ENCODE measurements around the gene MOV10L1. TPM values are rescaled to one million over a fixed set of nuclear protein-coding genes. Genes with fewer than 3 reads are reported as not detected.

The MOV10L1 gene
- total RNA-seq, 1 donor from 2014 or later, result 0.12 TPM

DNA sequence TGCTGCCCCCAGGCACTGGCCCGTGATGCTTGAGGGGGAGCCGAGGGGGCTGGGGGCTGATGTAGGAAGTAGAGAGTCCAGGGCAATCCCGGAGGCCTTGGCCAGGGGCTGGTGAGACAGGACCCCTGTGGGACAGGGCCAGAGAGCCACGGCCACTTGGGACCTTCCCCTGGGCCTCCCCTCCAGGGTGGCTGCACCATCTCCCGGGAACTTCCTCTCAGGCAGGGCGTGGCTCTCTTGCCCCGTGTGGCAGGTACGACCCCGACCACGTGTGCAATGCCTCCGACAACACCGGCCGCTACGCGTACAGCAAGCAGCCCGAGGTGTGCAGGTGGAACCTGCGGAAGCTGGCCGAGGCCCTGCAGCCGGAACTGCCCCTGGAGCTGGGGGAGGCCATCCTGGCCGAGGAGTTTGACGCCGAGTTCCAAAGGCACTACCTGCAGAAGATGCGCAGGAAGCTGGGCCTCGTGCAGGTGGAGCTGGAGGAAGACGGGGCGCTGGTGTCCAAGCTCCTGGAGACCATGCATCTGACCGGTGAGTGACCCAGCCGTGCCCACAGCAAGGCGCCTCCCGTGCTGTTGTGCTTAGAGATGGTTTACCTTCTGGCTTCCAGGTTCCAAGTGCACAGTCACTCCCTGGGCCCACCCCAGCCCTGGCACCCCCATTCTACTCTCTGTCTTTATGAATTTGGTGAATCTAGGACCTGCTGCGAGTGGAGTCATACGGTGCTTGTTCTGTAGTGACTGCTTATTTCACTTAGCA is 120.8 kb downstream of the MOV10L1 start:
- TF ChIP-seq, protein P1, sequence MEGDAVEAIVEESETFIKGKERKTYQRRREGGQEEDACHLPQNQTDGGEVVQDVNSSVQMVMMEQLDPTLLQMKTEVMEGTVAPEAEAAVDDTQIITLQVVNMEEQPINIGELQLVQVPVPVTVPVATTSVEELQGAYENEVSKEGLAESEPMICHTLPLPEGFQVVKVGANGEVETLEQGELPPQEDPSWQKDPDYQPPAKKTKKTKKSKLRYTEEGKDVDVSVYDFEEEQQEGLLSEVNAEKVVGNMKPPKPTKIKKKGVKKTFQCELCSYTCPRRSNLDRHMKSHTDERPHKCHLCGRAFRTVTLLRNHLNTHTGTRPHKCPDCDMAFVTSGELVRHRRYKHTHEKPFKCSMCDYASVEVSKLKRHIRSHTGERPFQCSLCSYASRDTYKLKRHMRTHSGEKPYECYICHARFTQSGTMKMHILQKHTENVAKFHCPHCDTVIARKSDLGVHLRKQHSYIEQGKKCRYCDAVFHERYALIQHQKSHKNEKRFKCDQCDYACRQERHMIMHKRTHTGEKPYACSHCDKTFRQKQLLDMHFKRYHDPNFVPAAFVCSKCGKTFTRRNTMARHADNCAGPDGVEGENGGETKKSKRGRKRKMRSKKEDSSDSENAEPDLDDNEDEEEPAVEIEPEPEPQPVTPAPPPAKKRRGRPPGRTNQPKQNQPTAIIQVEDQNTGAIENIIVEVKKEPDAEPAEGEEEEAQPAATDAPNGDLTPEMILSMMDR (conservative IDR thresholded peaks at IDR 0.05; ENCODE audit: low read depth, low read length), result no peak
- DNase-seq (ENCODE audit: low read depth), result no peak
- H3K4me3 ChIP-seq (ENCODE audit: low read depth, low read length), result no peak overlapping the region

DNA sequence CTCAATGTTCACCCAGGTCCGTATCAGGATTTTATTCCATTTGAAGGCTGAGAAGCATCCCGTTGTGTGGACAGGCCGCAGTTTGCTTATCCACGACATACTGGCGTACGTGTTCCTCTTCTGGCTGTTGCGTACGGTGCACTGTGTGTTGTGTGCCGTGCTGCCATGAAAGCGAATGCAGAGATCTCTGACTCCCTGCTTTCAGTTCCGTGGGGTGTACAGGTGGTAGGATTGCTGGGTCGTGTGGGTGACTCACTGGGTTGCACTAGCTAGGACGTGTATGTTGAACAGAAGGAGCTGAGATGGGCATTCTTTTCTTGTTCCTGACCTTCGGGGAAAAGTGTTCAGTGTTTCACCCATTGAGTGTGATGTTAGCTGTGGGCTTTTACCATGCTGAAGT is 121.3 kb downstream of the MOV10L1 start:
- no peak overlapping the region for H3K4me3 ChIP-seq (ENCODE audit: low read depth, low read length)
- no peak for DNase-seq (ENCODE audit: low read depth)
- TF ChIP-seq, protein P1 (conservative IDR thresholded peaks at IDR 0.05; ENCODE audit: low read depth, low read length), result no peak

Other genes with a start within 250 kb of the MOV10L1 start
- gene ZBED4, start 236.2 kb upstream of the MOV10L1 start, total RNA-seq, result 14.5 and 15.4 TPM in 2 replicates
- 16.4 and 24.5 TPM in 2 replicates for gene ALG12, start 171.6 kb upstream of the MOV10L1 start, total RNA-seq
- gene CRELD2, start 171.4 kb upstream of the MOV10L1 start, total RNA-seq, result 48.8 and 54.1 TPM in 2 replicates
- 37.5 and 49.3 TPM in 2 replicates for gene PIM3, start 129.2 kb upstream of the MOV10L1 start, total RNA-seq
- not detected in 2 replicates for gene IL17REL, start 77.2 kb upstream of the MOV10L1 start, total RNA-seq
- not detected in 2 replicates for gene TTLL8, start 31.7 kb upstream of the MOV10L1 start, total RNA-seq
- not detected in 2 replicates for gene MLC1, start 4.6 kb upstream of the MOV10L1 start, total RNA-seq
- 0.07 and 0.12 TPM in 2 replicates for gene PANX2, start 80.7 kb downstream of the MOV10L1 start, total RNA-seq
- 55.5 and 68.9 TPM in 2 replicates for gene TRABD, start 95.9 kb downstream of the MOV10L1 start, total RNA-seq
- 31.0 and 31.1 TPM in 2 replicates for gene SELENOO, start 111.0 kb downstream of the MOV10L1 start, total RNA-seq
- gene TUBGCP6, start 155.0 kb downstream of the MOV10L1 start, total RNA-seq, result 19.8 and 26.1 TPM in 2 replicates
- gene HDAC10, start 161.3 kb downstream of the MOV10L1 start, total RNA-seq, result 18.8 and 40.6 TPM in 2 replicates
- gene MAPK12, start 171.7 kb downstream of the MOV10L1 start, total RNA-seq, result 33.9 and 56.0 TPM in 2 replicates
- 5.4 and 8.4 TPM in 2 replicates for gene MAPK11, start 180.4 kb downstream of the MOV10L1 start, total RNA-seq
- gene PLXNB2, start 217.6 kb downstream of the MOV10L1 start, total RNA-seq, result 113 and 177 TPM in 2 replicates
- gene DENND6B, start 237.0 kb downstream of the MOV10L1 start, total RNA-seq, result 1.2 and 4.4 TPM in 2 replicates

Data from epithelial cell of proximal tubule (primary cell).